Activated naive CD4-positive, alpha-beta T cell (primary cell): Measurements from ENCODE around the gene TRIM7.

Experiments used
- DNase-seq, 4 experiments: peaks; one replicate each; lab custom pipeline; 2025; lab: John Stamatoyannopoulos, UW

The TRIM7 gene

GRCh38 chr5:181204826-181205760 is at the start of gene TRIM7:
TRIM7 (minus strand) TSS chr5:181205196; CDS start chr5:181205110, 86 bp downstream.
- DNase-seq: no peak

DNA sequence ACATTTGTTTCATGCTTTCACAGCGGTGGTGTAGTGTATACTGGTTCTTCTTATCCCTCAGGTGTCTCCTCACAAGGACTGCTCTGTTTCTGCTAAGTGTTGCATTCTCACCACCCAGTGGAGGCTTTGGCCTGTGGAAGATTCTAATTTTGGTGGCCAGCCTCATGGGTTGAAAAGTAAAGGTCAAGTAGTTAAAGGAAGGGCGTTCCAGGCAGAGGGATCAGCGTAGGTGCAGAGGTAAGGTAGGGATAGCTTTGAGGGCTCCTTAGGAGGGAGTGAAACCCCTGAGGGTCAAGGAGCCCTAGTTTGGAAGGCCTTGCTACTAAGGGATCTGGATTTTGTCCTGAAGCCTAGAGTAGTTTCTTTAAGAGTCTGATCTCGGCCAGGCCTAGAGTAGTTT is 43.3 kb upstream of the TRIM7 start:
- DNase-seq: no peak

DNA sequence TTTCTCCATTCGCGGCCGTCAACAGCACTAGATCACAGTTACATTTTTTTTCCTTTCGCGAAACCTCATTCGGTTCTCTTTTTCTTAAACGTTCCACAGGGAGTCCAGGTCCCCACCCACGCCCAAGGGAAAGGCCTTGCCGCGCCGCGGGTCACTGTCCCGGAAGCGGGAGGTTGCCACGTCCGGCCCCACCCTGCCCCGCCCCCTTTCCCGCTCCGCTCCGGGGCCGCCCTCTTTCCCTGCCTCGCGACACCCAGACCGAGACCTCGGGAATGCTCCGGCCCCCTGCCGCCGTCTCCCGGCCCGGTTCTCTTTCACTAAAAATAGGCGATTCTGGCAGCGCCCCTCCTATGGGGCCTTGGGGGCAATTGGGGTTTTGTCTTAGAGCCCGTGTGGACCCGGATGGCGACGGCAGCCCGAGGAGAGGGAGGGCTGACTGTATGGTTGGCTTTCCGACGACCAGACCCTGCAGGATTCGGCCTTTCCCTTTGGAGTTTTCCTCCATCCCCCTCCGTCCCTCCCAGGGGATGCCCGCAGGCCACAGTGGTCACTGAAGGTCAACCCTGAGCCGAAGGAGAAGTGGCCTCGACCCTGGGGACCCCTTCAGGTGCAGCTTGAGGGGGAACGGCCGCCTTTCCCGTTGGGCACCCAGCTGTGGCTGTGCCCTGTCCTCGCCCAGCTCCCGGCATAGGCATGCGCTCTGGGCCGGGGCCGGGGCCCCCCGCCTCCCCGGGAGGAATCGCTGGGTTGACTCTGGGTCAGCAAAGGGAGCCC is 41.5 kb upstream of the TRIM7 start:
- DNase-seq: no peak

DNA sequence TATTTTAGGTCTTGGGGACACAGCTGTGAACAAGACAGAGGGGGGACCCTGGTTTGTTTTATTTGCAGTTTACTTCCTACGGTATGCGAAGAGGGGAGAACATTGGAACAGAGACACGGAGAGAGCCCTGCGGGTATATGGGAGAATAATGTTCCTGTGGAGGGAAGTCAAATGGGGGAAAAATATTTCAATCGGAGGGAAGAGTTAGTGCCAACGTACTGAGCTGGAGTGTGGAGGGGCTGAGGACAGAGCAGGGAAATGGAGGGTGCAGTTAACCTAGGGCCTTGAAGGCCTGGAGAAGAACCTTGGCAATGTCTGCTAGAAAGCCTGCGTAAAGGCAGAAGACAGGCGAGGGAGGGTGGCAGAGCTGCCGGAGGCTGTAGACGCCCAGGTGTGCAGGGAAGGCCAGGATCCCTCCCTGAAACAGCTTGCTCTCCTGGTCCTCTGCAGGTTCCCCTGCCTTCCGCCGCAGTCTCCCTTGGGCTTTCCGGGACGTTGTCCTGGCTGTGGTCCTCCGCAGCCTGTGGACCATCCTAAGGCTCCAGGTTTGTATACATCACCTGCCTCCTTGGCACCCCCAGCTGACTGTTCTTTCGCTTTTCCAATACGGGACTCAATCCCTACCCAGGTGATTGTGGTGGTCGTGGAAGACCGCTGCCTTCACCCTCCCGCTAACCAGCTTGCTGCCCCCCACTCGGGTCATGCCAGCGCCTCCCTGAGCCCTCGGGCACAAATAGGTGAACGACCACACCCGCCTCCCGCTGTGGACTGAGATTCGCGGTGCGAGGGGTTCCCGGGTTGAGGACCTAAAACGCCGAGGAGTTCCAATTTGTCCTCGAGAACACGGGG is 40.7 kb upstream of the TRIM7 start:
- no peak for DNase-seq

- no peak for DNase-seq
Measured at GRCh38 chr5:181243564-181244343, 38.8 kb upstream of the TRIM7 start, which contains the start of gene RACK1. RACK1 (minus strand) TSS chr5:181243906; CDS start chr5:181243800, 106 bp downstream.

- no peak for DNase-seq
Measured at GRCh38 chr5:181243018-181243563, 38.1 kb upstream of the TRIM7 start.

DNA sequence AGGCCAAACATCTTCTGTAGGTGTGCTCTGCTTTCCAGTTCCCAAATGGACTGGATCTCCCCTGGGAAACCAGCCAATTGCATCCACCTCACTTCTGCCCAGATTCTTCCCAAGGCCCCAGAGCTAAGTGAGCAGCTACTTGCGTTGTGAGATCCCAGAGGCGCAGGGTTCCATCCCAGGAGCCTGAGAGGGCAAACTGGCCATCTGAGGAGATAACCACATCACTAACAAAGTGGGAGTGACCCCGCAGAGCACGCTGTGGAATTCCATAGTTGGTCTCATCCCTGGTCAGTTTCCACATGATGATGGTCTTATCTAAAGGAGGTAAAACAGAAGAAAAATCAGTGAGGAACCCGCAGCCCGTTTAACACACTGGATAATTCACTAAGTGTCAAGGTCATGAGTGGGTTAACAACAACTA is 37.0 kb upstream of the TRIM7 start:
- no peak for DNase-seq

GRCh38 chr5:181241393-181241975 is 36.5 kb upstream of the TRIM7 start:
- no peak for DNase-seq

DNA sequence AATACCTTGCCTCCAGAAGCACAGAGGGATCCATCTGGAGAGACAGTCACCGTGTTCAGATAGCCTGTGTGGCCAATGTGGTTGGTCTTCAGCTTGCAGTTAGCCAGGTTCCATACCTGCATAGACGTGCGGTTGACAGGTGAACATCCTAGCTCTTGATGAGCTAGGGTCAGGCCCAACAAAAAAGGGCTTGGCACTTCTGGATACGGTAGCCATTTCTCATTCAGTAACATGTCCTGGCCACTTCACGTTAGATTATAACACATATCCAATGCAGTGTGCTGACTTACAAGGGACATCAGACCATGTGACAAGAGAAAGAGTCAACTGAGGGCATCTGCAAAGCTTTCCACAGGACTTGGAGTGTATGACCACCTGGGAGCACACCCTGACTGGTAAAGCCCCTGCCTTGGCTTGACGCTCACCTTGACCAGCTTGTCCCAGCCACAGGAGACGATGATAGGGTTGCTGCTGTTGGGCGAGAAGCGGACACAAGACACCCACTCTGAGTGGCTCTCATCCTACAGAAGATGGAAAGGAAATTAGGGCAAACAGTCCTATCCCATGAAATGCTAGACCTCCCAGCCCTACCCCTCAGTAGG is 34.2 kb upstream of the TRIM7 start:
- DNase-seq: no peak

DNA sequence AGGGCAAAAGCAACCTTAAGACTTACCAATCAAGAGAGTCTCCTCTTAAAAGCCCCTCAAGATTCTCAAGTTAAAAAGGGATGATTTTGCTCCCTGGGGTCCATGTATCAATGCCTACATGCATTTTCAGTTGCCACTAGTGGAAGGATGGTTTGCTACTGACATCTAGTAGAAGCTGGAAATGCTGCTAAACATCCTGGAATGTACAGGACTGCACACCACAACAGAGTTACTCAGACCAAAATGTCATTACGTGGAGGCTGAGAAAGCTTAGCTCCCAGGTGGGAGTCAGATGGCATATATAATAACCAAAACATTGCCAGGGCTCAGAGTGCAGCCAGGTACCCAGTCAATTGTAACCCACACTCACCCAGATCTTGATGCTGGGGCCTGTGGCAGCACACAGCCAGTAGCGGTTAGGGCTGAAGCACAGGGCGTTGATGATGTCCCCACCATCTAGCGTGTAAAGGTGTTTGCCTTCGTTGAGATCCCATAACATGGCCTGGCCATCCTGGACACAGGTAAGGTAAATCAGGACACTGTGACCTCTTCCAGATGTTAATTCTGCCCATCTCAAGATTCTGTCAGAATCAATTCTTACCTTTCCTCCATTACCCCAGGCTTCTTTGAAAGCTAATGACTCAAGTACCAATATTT is 32.9 kb upstream of the TRIM7 start:
- DNase-seq: no peak

- DNase-seq: no peak
Measured at GRCh38 chr5:181236954-181237641, 32.1 kb upstream of the TRIM7 start.

DNA sequence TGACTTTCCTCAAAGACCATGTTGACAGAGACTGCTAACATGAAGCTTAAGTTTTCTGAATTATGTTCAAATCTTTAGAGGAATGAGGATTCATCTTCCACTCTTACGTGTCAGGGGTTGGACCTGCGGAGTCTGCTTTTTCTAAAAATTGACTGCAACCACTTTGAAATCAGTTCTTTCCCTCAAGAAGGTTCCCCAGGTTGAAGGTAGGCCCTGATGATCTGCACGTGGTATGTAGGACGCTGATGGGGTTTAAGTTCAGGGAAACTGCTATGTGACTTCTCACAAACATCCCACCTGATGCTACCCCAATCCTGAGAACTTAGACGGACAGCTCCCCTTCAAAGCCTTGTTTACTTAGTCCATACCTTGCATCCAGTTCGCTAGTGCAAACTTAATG is 31.5 kb upstream of the TRIM7 start:
- DNase-seq: no peak

- no peak for DNase-seq
Measured at GRCh38 chr5:181235689-181236366, 30.8 kb upstream of the TRIM7 start.

DNA sequence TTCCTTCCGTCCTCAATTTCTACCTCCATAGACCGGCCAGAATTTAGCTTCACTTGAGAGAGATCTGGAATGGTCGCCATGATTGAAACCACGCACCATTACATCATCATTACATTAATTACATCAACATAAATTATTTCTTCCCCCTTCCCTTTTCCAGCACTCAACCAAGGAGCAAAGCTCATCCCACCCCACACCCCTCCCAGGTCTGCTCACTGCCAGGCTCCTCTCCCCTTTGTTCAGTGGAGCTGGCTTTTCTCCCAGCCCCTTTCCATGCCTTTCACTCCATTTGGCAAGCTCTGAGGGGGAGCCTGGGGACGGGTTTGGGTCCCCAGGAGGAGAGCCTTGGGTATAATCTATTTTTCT is 30.3 kb upstream of the TRIM7 start:
- DNase-seq: no peak

- DNase-seq: no peak
Measured at GRCh38 chr5:181234455-181235306, 29.7 kb upstream of the TRIM7 start.

DNA sequence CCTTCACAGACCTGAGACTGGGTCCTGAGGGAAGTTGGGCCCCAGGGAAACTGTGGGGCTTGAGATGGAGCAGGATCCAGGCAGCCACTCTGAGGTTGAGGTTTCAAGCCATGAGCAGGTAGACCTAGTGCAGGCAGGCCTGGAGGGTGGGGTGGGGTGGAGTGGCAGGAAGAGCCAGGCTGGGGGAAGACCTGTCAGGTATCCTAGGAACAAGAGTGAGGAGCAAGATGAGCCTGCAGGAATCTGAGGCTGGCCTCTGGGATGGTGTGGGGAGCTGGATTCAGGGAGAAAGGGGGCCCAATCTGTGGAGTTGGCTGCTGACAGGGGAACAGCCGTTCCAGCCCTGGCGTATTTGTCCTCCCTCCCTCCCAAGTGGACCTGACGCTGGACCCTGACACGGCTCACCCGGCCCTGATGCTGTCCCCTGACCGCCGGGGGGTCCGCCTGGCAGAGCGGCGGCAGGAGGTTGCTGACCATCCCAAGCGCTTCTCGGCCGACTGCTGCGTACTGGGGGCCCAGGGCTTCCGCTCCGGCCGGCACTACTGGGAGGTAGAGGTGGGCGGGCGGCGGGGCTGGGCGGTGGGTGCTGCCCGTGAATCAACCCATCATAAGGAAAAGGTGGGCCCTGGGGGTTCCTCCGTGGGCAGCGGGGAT is 28.9 kb upstream of the TRIM7 start:
- DNase-seq: no peak
